GM12875 (cell line): Measurements from ENCODE around the gene SERPINA9.

Source experiments
- H3K4me3 ChIP-seq: one replicate; pipeline ENCODE4 v1.5.1; 2011; ENCODE audit warnings: low read depth, low read length, control low read depth
- CTCF ChIP-seq: IDR thresholded peaks from 2 replicates; pipeline ENCODE4 v1.5.1; 2011; ENCODE audit warnings: low read depth, mild to moderate bottlenecking, control low read depth, inconsistent platforms, low read length, moderate library complexity, borderline replicate concordance; ENCODE audit not compliant: insufficient read depth

SERPINA9 gene

GRCh38 chr14:94441531-94442205 is 34.3 kb downstream of the SERPINA9 start:
- no peak for TF ChIP-seq CTCF
- H3K4me3 ChIP-seq, result no peak overlapping the region

- no peak for TF ChIP-seq CTCF
- H3K4me3 ChIP-seq, result no peak overlapping the region
Observed at GRCh38 chr14:94441130-94441529, 34.9 kb downstream of the SERPINA9 start.

- no peak overlapping the region for H3K4me3 ChIP-seq
- peak; percentile 26; the same call in 1 of the 2 replicates for TF ChIP-seq CTCF
Observed at GRCh38 chr14:94439453-94440057, 36.4 kb downstream of the SERPINA9 start.

GRCh38 chr14:94428610-94429009 is 47.4 kb downstream of the SERPINA9 start:
- no peak for TF ChIP-seq CTCF
- H3K4me3 ChIP-seq, result no peak overlapping the region

- H3K4me3 ChIP-seq, result no peak overlapping the region
- no peak for TF ChIP-seq CTCF
Observed at GRCh38 chr14:94427016-94427613, 48.9 kb downstream of the SERPINA9 start.

GRCh38 chr14:94426526-94426925 is 49.5 kb downstream of the SERPINA9 start:
- TF ChIP-seq CTCF, result no peak
- H3K4me3 ChIP-seq, result no peak overlapping the region

- no peak overlapping the region for H3K4me3 ChIP-seq
- TF ChIP-seq CTCF, result no peak
Observed at GRCh38 chr14:94424371-94424770, 51.6 kb downstream of the SERPINA9 start.
